IMR-90 (cell line): ENCODE data around the gene ENPP3. TPM values are rescaled to one million over a fixed set of nuclear protein-coding genes. Genes with fewer than 3 reads are reported as not detected.

Experiments
- ATAC-seq: fragments of 200-7000 bp; cut with Tn5 transposase; 2 replicates; pipeline ENCODE4 v1.9.1; 2020; ENCODE audit warnings: low read depth, mild to moderate bottlenecking, moderate library complexity
- BruUV-seq: library from RNA; stranded (reverse); fragments of 400-500 nt; replicated peaks from 2 replicates; lab custom pipeline; 2021; lab: Mats Ljungman, UMichigan
- CTCF ChIA-PET: fragments of 300-600 bp; formaldehyde crosslinking; extraction: SDS; loops from one replicate; lab custom pipeline; 2021; ENCODE audit warnings: antibody characterized with exemption; lab: Yijun Ruan, JAX
- POLR2A ChIA-PET: fragments of 300-600 bp; sonication (Branson Sonifier 250); formaldehyde crosslinking; loops from one replicate; lab custom pipeline; 2022; ENCODE audit warnings: antibody characterized with exemption; ENCODE audit not compliant: unreplicated experiment; lab: Charles Lee
- DNase-seq: peaks from one replicate; pipeline ENCODE4 v3.0.0; 2013
- H2AFZ ChIP-seq: replicated peaks from 2 replicates; pipeline ENCODE3; 2013; ENCODE audit warnings: low read length, mild to moderate bottlenecking; ENCODE audit not compliant: poor library complexity
- H2AK5ac ChIP-seq: 2 replicates; pipeline ENCODE4 v1.6.1; 2013; ENCODE audit warnings: low read depth, low read length, inconsistent platforms
- H2AK9ac ChIP-seq: replicated peaks from 2 replicates; pipeline ENCODE3; 2013; ENCODE audit warnings: mild to moderate bottlenecking, low read depth, low read length, moderate library complexity; ENCODE audit not compliant: poor library complexity
- H2BK120ac ChIP-seq: 2 replicates; pipeline ENCODE4 v1.6.1; 2013; ENCODE audit warnings: low read depth, low read length, inconsistent platforms
- H2BK15ac ChIP-seq: 3 replicates; pipeline ENCODE4 v1.6.1; 2013; ENCODE audit warnings: low read depth, low read length, inconsistent platforms
- H2BK20ac ChIP-seq: 2 replicates; pipeline ENCODE4 v1.6.1; 2013; ENCODE audit warnings: low read depth, mild to moderate bottlenecking, inconsistent platforms, low read length, moderate library complexity
- H2BK5ac ChIP-seq: 2 replicates; pipeline ENCODE4 v1.6.1; 2013; ENCODE audit warnings: mild to moderate bottlenecking, low read depth, low read length, inconsistent platforms; ENCODE audit not compliant: poor library complexity, severe bottlenecking
- H3K14ac ChIP-seq: replicated peaks from 2 replicates; pipeline ENCODE4 v1.6.1; 2013; ENCODE audit warnings: low read depth, low read length, inconsistent platforms
- H3K18ac ChIP-seq: 2 replicates; pipeline ENCODE4 v1.6.1; 2013; ENCODE audit warnings: low read depth, low read length, control low read depth
- H3K23ac ChIP-seq: 2 replicates; pipeline ENCODE4 v1.6.1; 2013; ENCODE audit warnings: low read depth, low read length, inconsistent platforms
- H3K27ac ChIP-seq: 2 replicates; pipeline ENCODE4 v1.5.1; 2013; ENCODE audit warnings: mild to moderate bottlenecking, control low read depth, low read length; ENCODE audit not compliant: insufficient read depth
- H3K27me3 ChIP-seq: 2 replicates; pipeline ENCODE4 v1.6.1; 2013; ENCODE audit warnings: low read length; ENCODE audit not compliant: control insufficient read depth, insufficient read depth
- H3K36me3 ChIP-seq: 2 replicates; pipeline ENCODE4 v1.6.1; 2013; ENCODE audit warnings: low read length, mixed read lengths; ENCODE audit not compliant: control insufficient read depth, insufficient read depth
- H3K4ac ChIP-seq: 2 replicates; pipeline ENCODE4 v1.6.1; 2013; ENCODE audit warnings: low read depth, low read length, inconsistent platforms
- H3K4me1 ChIP-seq: 2 replicates; pipeline ENCODE4 v1.6.1; 2013; ENCODE audit warnings: low read length, mixed read lengths; ENCODE audit not compliant: control insufficient read depth, insufficient read depth
- H3K4me2 ChIP-seq: 2 replicates; pipeline ENCODE4 v1.6.1; 2013; ENCODE audit warnings: low read depth, mild to moderate bottlenecking, control low read depth, low read length, moderate library complexity
- H3K4me3 ChIP-seq: 2 replicates; pipeline ENCODE4 v1.5.1; 2013; ENCODE audit warnings: low read depth, mild to moderate bottlenecking, control low read depth, low read length, moderate library complexity; ENCODE audit not compliant: insufficient read depth
- H3K56ac ChIP-seq: 2 replicates; pipeline ENCODE4 v1.6.1; 2013; ENCODE audit warnings: low read length, inconsistent platforms; ENCODE audit not compliant: insufficient read depth; ENCODE audit errors: extremely low read depth
- H3K79me1 ChIP-seq, 2 experiments: 2 replicates each; pipeline ENCODE4 v1.6.1; 2013; ENCODE audit warnings: low read length in 2 of 2, inconsistent platforms in 1 of 2, low read depth in 1 of 2
- H3K9ac ChIP-seq: 2 replicates; pipeline ENCODE4 v1.6.1; 2013; ENCODE audit warnings: low read depth, low read length, control low read depth
- H3K9me1 ChIP-seq: 2 replicates; pipeline ENCODE4 v1.6.1; 2013; ENCODE audit warnings: low read length, inconsistent platforms; ENCODE audit not compliant: insufficient read depth
- H3K9me3 ChIP-seq: 2 replicates; pipeline ENCODE4 v1.6.1; 2013; ENCODE audit warnings: low read length; ENCODE audit not compliant: control insufficient read depth, insufficient read depth
- H4K20me1 ChIP-seq: 2 replicates; pipeline ENCODE4 v1.6.1; 2013; ENCODE audit warnings: low read length, inconsistent platforms; ENCODE audit not compliant: insufficient read depth
- H4K5ac ChIP-seq: 2 replicates; pipeline ENCODE4 v1.6.1; 2013; ENCODE audit warnings: mild to moderate bottlenecking, low read depth, low read length, control low read depth
- H4K8ac ChIP-seq, 2 experiments: 2 replicates each; pipeline ENCODE4 v1.6.1; 2013; ENCODE audit warnings: low read depth in 2 of 2, low read length in 2 of 2, control low read depth in 1 of 2, inconsistent platforms in 1 of 2
- H4K91ac ChIP-seq: 2 replicates; pipeline ENCODE4 v1.6.1; 2013; ENCODE audit warnings: low read depth, low read length, inconsistent platforms; ENCODE audit not compliant: insufficient read depth
- BHLHE40 ChIP-seq: fragments of 150-350 bp; IDR thresholded peaks from 2 replicates; pipeline ENCODE4 v1.6.1; 2016; ENCODE audit warnings: mild to moderate bottlenecking, low read depth, low read length
- CHD1 ChIP-seq: IDR thresholded peaks from 2 replicates; pipeline ENCODE4 v1.6.1; 2012; ENCODE audit warnings: low read depth, low read length, improper control_type of control experiment
- MAZ ChIP-seq: IDR thresholded peaks from 2 replicates; pipeline ENCODE4 v1.6.1; 2012; ENCODE audit warnings: low read depth, mild to moderate bottlenecking, low read length, improper control_type of control experiment, moderate library complexity, borderline replicate concordance
- NFE2L2 ChIP-seq: fragments of 150-350 bp; IDR thresholded peaks from 2 replicates; pipeline ENCODE4 v1.6.1; 2016; ENCODE audit warnings: low read depth, mild to moderate bottlenecking, low read length
- POLR2A ChIP-seq: IDR thresholded peaks from 2 replicates; pipeline ENCODE4 v1.6.1; 2012; ENCODE audit warnings: mild to moderate bottlenecking, low read depth, low read length
- RAD21 ChIP-seq: IDR thresholded peaks from 2 replicates; pipeline ENCODE4 v1.6.1; 2012; ENCODE audit warnings: low read length, improper control_type of control experiment
- RCOR1 ChIP-seq: IDR thresholded peaks from 2 replicates; pipeline ENCODE4 v1.6.1; 2012; ENCODE audit warnings: mild to moderate bottlenecking, low read length, improper control_type of control experiment; ENCODE audit not compliant: insufficient replicate concordance
- SMC3 ChIP-seq: fragments of 150-350 bp; IDR thresholded peaks from 2 replicates; pipeline ENCODE4 v1.6.1; 2016; ENCODE audit warnings: low read depth, mild to moderate bottlenecking, antibody characterized with exemption, low read length, moderate library complexity
- WGBS, 2 experiments: methylation state at CpG; one replicate each; pipeline versions ENCODE4 v1.1.5 to v1.1.7; 2013; ENCODE audit warnings: missing lambda C conversion rate in 2 of 2; ENCODE audit not compliant: insufficient read length in 1 of 2; ENCODE audit errors: extremely low coverage in 2 of 2; 5-methylcytosine and 5-hydroxymethylcytosine counted together
- dilution Hi-C: fragments of 300-500 bp; cut with HindIII; formaldehyde crosslinking; loops from one replicate; pipeline ENCODE4 v1.14.3; 2018; ENCODE audit warnings: low sequenced_read_pairs; ENCODE audit not compliant: unreplicated experiment
- in situ Hi-C: fragments of 300-500 bp; cut with MboI; formaldehyde crosslinking; loops from 3 replicates; pipeline ENCODE4 v1.14.3; 2019; ENCODE audit warnings: low sequenced_read_pairs, inconsistent platforms, mixed read lengths
- intact Hi-C: fragments of 100-400 bp; cut with micrococcal nuclease; formaldehyde crosslinking; loops from 2 replicates; pipeline ENCODE4 v1.10.0; 2022
- polyA plus RNA-seq, 3 experiments: library from polyadenylated mRNA; depleted of rRNA; stranded (reverse); fragments of >200 nt; gene quantifications; 2 replicates each; pipeline ENCODE4 v1.2.3, GENCODE V29; 2012; ENCODE audit warnings: low replicate concordance in 1 of 3
- total RNA-seq: library from RNA; depleted of rRNA; stranded (reverse); fragments of >200 nt; gene quantifications from 2 replicates; pipeline ENCODE4 v1.2.3, GENCODE V29; 2012
- TF ChIP-seq, protein P1 (sequence below): fragments of 150-350 bp; IDR thresholded peaks from 2 replicates; pipeline ENCODE4 v1.6.1; 2016; ENCODE audit warnings: low read depth, mild to moderate bottlenecking, low read length, moderate library complexity, borderline replicate concordance

Gene ENPP3
- total and polyA plus RNA-seq, 2 of the 4 experiments (the other 2 are of a cell fraction): under 0.01 to 0.05 TPM

- no CpG with 5 or more reads among the region's 3 CpGs for WGBS, 2 experiments
- Histone ChIP-seq H4K20me1 (no peaks in the 10 kb centered on the region), H3K18ac (no peak overlapping the region), H4K5ac (no peak overlapping the region), H3K36me3 (no peaks in the 10 kb centered on the region), H3K56ac (no peak overlapping the region), H3K27me3 (no peaks in the 10 kb centered on the region), H2BK20ac (peak overlapping the region; percentile 32; the same call in 1 of the 2 replicates), H3K79me1 (no peaks in the 10 kb centered on the region), H3K4ac (peak overlapping the region; percentile 37; the same call in 1 of the 2 replicates), H4K8ac (no peak overlapping the region), H2AK5ac (no peak overlapping the region), H3K9ac (no peak overlapping the region), H2BK120ac (peak overlapping the region; percentile 35; the same call in 1 of the 2 replicates), H3K4me3 (no peak overlapping the region), H3K27ac (no peak overlapping the region), H2AFZ (no peak overlapping the region), H3K9me3 (no peaks in the 10 kb centered on the region), H4K91ac (no peak overlapping the region), H3K23ac (no peak overlapping the region), H3K4me1 (peaks cover 5% of the 10 kb centered on the region), H3K9me1 (peaks cover 3% of the 10 kb centered on the region; the same call in 1 of the 2 replicates), H3K14ac (peak overlapping the region; percentile 49; the same call in 1 of the 2 replicates), H3K4me2 (no peak overlapping the region), H2AK9ac (no peak overlapping the region), H2BK15ac (no peak overlapping the region), H2BK5ac (no peak overlapping the region)
- no peak for ATAC-seq
- POLR2A ChIA-PET: no interaction called here
- CTCF ChIA-PET: interaction anchor here (1.4 kb wide), 1 partner anchor 11 kb away, joined by 5 read pairs; no protein-coding TSS in a partner anchor
- BruUV-seq: no TSS peak
- dilution Hi-C loops: no loop called here
- no peak for DNase-seq
- intact Hi-C loops: no loop called here
- in situ Hi-C loops: no loop called here
- TF ChIP-seq MAZ (no peak), POLR2A (no peak), RAD21 (no peak), RCOR1 (no peak), NFE2L2 (no peak), BHLHE40 (no peak), CHD1 (no peak), SMC3 (no peak)
- TF ChIP-seq, protein P1, sequence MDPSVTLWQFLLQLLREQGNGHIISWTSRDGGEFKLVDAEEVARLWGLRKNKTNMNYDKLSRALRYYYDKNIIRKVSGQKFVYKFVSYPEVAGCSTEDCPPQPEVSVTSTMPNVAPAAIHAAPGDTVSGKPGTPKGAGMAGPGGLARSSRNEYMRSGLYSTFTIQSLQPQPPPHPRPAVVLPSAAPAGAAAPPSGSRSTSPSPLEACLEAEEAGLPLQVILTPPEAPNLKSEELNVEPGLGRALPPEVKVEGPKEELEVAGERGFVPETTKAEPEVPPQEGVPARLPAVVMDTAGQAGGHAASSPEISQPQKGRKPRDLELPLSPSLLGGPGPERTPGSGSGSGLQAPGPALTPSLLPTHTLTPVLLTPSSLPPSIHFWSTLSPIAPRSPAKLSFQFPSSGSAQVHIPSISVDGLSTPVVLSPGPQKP: no peak
Measured at GRCh38 chr6:131658287-131658686, 21.2 kb downstream of the ENPP3 start.
